Subcutaneous abdominal adipose tissue (tissue), 5 donors: ENCODE data around the gene PPEF1.

Source experiments
- H3K27ac ChIP-seq: one replicate; pipeline ENCODE4 v1.7.0; 2013; ENCODE audit warnings: low read depth, mild to moderate bottlenecking, inconsistent platforms, low read length, moderate library complexity
- H3K27me3 ChIP-seq, 5 donors: one replicate each; pipeline ENCODE4 v1.7.0; 2013; ENCODE audit warnings: low read length in 5 of 5, inconsistent platforms in 1 of 5; ENCODE audit not compliant: control insufficient read depth in 5 of 5, insufficient read depth in 4 of 5
- H3K36me3 ChIP-seq, 5 donors: one replicate each; pipeline ENCODE4 v1.7.0; 2013; ENCODE audit warnings: low read length in 5 of 5; ENCODE audit not compliant: control insufficient read depth in 5 of 5, insufficient read depth in 5 of 5
- H3K4me1 ChIP-seq, 5 donors: one replicate each; pipeline ENCODE4 v1.7.0; 2013; ENCODE audit warnings: low read length in 5 of 5, mild to moderate bottlenecking in 3 of 5, moderate library complexity in 1 of 5; ENCODE audit not compliant: control insufficient read depth in 5 of 5, insufficient read depth in 5 of 5
- H3K4me3 ChIP-seq, 5 donors: one replicate each; pipeline ENCODE4 v1.7.0; 2013; ENCODE audit warnings: low read length in 5 of 5, low read depth in 1 of 5
- H3K9ac ChIP-seq, 5 donors: one replicate each; pipeline ENCODE4 v1.7.0; 2013; ENCODE audit warnings: low read length in 5 of 5, mild to moderate bottlenecking in 4 of 5, moderate library complexity in 3 of 5
- H3K9me3 ChIP-seq, 5 donors: one replicate each; pipeline ENCODE4 v1.7.0; 2013; ENCODE audit warnings: low read length in 5 of 5; ENCODE audit not compliant: control insufficient read depth in 5 of 5
- donor health status: healthy.
- donor health status: healthy.
- donor health status: healthy.
- donor health status: healthy.
- donor health status: healthy.

PPEF1 gene

GRCh38 chrX:18874560-18875255 is 167.3 kb downstream of the PPEF1 start:
- Histone ChIP-seq H3K27ac (no peak overlapping the region), H3K4me3 (no peak overlapping the region), H3K9me3 (peaks cover 0 to 2% (median 0%) of the 10 kb centered on the region in 5 donors), H3K27me3 (peaks cover 11 to 40% (median 21%) of the 10 kb centered on the region in 5 donors), H3K36me3 (no peaks in the 10 kb centered on the region), H3K4me1 (peaks cover 0 to 14% (median 6%) of the 10 kb centered on the region in 5 donors), H3K9ac (no peak overlapping the region)

DNA sequence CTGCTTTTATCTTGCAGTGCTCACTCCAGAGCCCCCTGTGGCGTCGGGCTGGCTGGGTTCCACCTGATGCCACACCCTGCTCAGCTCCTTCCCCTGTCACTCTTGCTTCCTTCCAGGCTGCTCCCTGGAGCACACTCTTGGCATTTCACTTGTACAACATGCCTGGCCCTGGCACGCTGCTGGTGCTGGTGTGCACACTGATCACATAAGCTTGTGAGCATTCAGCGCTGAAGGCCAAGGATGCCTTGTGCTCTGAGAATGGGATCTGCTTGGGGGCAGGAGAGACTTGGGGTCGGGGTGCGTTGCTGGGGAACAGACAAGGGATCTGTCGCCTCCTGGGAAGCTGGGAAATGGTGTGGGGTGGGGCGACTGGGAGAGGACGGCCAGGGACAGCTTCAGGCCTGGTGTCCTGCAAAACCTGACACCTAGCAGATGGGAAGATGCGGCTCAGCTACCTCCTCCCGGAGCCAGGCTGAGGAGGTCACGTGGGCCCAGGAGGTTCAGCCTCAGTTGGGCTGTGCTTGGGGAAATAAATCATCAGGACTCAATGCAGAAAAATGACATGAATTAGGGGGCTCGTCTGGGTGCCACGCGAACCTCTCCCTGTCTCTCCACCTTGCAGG is 167.9 kb downstream of the PPEF1 start:
- Histone ChIP-seq H3K36me3 (no peaks in the 10 kb centered on the region), H3K9ac (no peak overlapping the region), H3K27ac (no peak overlapping the region)

DNA sequence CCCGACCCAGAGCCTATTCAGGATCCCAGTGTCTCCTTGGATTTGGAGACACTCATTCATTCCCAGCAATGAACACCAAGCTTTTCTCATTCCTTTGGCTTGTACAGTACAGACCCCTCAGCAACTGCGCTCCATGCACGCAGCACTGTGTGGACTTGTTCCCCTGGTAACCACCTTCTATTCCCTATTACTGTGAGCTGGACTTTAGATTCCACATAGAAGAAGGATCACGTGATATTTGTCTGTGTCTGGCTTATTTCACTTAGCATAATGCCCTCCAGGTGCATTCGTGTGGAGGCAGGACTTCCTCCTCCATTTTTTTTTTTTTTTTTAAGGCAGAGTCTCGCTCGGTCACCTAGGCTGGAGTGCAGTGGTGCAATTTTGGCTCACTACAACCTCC is 170.0 kb downstream of the PPEF1 start:
- no peak overlapping the region for H3K27ac ChIP-seq
- peaks cover 7 to 35% (median 17%) of the 10 kb centered on the region in 5 donors for H3K27me3 ChIP-seq
- no peak overlapping the region for H3K9ac ChIP-seq
- peaks cover 0 to 7% (median 3%) of the 10 kb centered on the region in 5 donors for H3K9me3 ChIP-seq
- H3K36me3 ChIP-seq: no peaks in the 10 kb centered on the region
- H3K4me1 ChIP-seq: peaks cover 0 to 3% (median 0%) of the 10 kb centered on the region in 5 donors
- H3K4me3 ChIP-seq: no peak overlapping the region

More for the DNA sequence above, 167.9 kb downstream of the PPEF1 start:
- Histone ChIP-seq H3K4me1 (peaks cover 0 to 14% (median 6%) of the 10 kb centered on the region in 5 donors), H3K9me3 (peaks cover 0 to 2% (median 0%) of the 10 kb centered on the region in 5 donors), H3K4me3 (no peak overlapping the region), H3K27me3 (peaks cover 11 to 40% (median 21%) of the 10 kb centered on the region in 5 donors)
